Fibroblast of skin of left quadriceps (primary cell): ENCODE results near the gene MGAT5.

Experiments
- DNase-seq, 2 experiments: peaks; one replicate each; pipeline ENCODE4 v3.0.0-alpha.2; 2013; ENCODE audit warnings: low read depth in 2 of 2

The MGAT5 gene

GRCh38 chr2:134501476-134502091, 247.7 kb downstream of the MGAT5 start:
- DNase-seq, result no peak

GRCh38 chr2:134502104-134502503, 248.2 kb downstream of the MGAT5 start:
- no peak for DNase-seq
